ENCODE results near the gene S100B.

The S100B gene

DNA sequence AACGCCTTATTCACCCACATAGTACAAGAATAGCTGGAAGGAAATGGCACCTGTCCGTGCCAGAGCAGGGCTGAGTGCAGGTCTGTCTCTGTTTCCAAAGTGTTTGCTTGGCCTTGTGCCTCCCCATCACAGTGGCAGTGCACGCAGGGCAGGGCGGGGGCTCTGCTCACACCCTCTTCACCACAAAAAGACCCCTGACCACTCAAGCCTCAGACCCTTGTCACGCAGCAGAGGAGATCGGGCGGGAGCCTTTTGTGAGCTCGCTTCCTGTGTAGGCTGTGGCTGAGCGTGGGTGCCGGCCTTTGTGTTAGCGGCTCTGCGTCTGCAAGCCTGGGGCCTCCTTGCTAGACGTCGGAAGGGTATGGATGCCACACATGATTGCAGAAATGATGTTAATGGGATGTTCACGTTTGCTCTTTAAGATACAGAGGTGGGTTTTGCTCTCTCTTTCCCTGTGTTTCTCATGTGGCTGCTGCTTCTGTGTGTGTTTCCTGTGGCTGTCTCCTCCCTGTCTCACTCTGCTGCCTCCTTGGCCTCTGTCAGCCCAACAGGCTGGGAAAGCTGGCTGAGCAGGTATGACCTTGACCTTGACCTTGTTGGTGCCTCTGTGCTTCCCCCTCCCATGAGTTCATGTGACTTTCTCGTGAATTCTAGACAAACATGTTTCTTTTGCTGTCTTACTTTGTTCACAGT lies 45.4 kb downstream of the S100B start:
- H3K9ac ChIP-seq (ENCODE audit: insufficient read length, low read depth) = no peak overlapping the region
- no peaks in the 10 kb centered on the region for H3K27me3 ChIP-seq (ENCODE audit: insufficient read depth, insufficient read length)
- H3K9me3 ChIP-seq (ENCODE audit: insufficient read depth, low read length) = no peaks in the 10 kb centered on the region
- H3K4me1 ChIP-seq (ENCODE audit: insufficient read depth, insufficient read length) = peaks cover 6% of the 10 kb centered on the region
- H3K36me3 ChIP-seq (ENCODE audit: insufficient read depth, insufficient read length, low read length) = peaks cover 92% of the 10 kb centered on the region
- TF ChIP-seq SUZ12 (IDR thresholded peaks at IDR 0.05; ENCODE audit: extremely low read depth, insufficient read depth, insufficient read length) (no peak), ZNF274 (IDR thresholded peaks at IDR 0.05; ENCODE audit: low read depth, low read length) (no peak), YY1 (IDR thresholded peaks at IDR 0.05; ENCODE audit: insufficient read depth, insufficient read length) (no peak)
- no peak overlapping the region for H3K4me3 ChIP-seq (ENCODE audit: insufficient read length, low read depth)
- DNase-seq (ENCODE audit: low read depth, low spot score) = no peak

DNA sequence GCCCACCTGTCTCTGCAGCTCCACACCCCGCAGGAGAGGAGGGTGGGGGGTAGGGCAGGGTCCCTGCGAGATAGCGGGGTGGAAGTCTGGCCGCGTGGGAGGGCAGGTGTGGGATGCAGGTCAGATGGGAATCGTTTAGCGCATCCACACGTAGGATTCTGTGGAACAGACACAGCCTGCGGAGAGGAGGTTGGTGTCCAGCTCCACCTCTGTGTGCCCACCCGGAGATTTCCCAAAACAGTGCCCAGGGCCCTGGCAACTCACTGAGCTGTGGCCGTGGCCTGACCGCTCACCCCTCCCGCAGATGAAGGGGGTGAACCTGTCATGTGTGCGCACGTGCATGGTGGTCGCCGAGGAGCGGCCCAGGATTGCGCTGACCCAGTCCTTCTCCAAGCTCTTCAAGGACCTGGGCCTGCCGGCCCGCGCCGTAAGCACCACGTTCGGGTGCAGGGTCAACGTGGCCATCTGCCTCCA lies 46.9 kb downstream of the S100B start:
- TF ChIP-seq ZNF274 (IDR thresholded peaks at IDR 0.05; ENCODE audit: low read depth, low read length) = no peak
- TF ChIP-seq SUZ12 (IDR thresholded peaks at IDR 0.05; ENCODE audit: extremely low read depth, insufficient read depth, insufficient read length) = no peak
- TF ChIP-seq YY1 (IDR thresholded peaks at IDR 0.05; ENCODE audit: insufficient read depth, insufficient read length) = no peak
- H3K4me1 ChIP-seq (ENCODE audit: insufficient read depth, insufficient read length) = peaks cover 6% of the 10 kb centered on the region
- no peak overlapping the region for H3K9ac ChIP-seq (ENCODE audit: insufficient read length, low read depth)
- H3K4me3 ChIP-seq (ENCODE audit: insufficient read length, low read depth) = no peak overlapping the region
- peaks cover 92% of the 10 kb centered on the region for H3K36me3 ChIP-seq (ENCODE audit: insufficient read depth, insufficient read length, low read length)
- no peaks in the 10 kb centered on the region for H3K9me3 ChIP-seq (ENCODE audit: insufficient read depth, low read length)
- DNase-seq (ENCODE audit: low read depth, low spot score) = no peak
- H3K27me3 ChIP-seq (ENCODE audit: insufficient read depth, insufficient read length) = no peaks in the 10 kb centered on the region

DNA sequence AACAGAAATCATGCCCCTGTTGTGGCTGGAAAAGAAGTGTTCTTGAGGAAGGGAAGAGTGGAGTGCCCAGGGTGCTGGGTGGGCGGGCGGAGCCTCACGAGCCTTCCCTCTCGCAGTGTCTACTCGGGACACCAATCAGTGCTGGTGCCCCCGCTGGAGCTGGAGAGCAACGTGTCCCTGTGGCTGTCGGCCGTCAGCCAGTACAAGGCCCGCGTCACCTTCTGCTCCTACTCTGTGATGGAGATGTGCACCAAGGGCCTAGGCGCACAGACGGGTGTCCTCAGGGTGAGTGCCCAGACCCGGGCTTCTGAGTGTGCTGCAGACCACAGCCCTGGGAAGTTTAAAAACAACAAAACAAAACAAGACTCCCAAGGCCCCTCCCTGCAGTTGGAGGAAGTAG lies 47.4 kb downstream of the S100B start:
- H3K27me3 ChIP-seq (ENCODE audit: insufficient read depth, insufficient read length) = no peaks in the 10 kb centered on the region
- H3K9me3 ChIP-seq (ENCODE audit: insufficient read depth, low read length) = no peaks in the 10 kb centered on the region
- peaks cover 92% of the 10 kb centered on the region for H3K36me3 ChIP-seq (ENCODE audit: insufficient read depth, insufficient read length, low read length)
- no peak for TF ChIP-seq ZNF274 (IDR thresholded peaks at IDR 0.05; ENCODE audit: low read depth, low read length)
- no peak for TF ChIP-seq YY1 (IDR thresholded peaks at IDR 0.05; ENCODE audit: insufficient read depth, insufficient read length)
- no peak for TF ChIP-seq SUZ12 (IDR thresholded peaks at IDR 0.05; ENCODE audit: extremely low read depth, insufficient read depth, insufficient read length)
- DNase-seq (ENCODE audit: low read depth, low spot score) = no peak
- H3K4me1 ChIP-seq (ENCODE audit: insufficient read depth, insufficient read length) = peaks cover 6% of the 10 kb centered on the region
- no peak overlapping the region for H3K9ac ChIP-seq (ENCODE audit: insufficient read length, low read depth)
- H3K4me3 ChIP-seq (ENCODE audit: insufficient read length, low read depth) = no peak overlapping the region

DNA sequence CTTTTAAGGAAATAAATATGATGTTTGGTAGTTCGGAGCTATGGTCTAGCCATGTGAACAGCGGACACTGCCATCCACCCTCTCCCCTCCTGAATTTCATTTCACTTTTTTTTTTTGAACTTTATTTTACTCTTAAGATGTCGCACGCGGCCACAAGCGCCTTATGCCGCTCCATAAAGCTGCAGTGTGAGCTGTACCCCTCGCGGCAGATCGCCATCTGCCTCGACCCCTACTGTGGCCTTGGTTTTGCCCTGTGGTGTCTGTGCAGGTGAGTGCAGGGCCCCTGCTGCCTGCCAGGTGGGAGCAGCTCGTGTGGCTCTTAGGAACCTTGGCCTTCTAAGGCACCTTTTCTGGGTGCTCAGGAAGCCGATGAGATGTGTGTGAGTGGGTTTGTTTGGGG lies 48.1 kb downstream of the S100B start:
- Histone ChIP-seq H3K9ac (ENCODE audit: insufficient read length, low read depth) (no peak overlapping the region), H3K36me3 (ENCODE audit: insufficient read depth, insufficient read length, low read length) (peaks cover 91% of the 10 kb centered on the region), H3K9me3 (ENCODE audit: insufficient read depth, low read length) (no peaks in the 10 kb centered on the region), H3K4me3 (ENCODE audit: insufficient read length, low read depth) (no peak overlapping the region), H3K27me3 (ENCODE audit: insufficient read depth, insufficient read length) (no peaks in the 10 kb centered on the region), H3K4me1 (ENCODE audit: insufficient read depth, insufficient read length) (peaks cover 7% of the 10 kb centered on the region)
- no peak for TF ChIP-seq SUZ12 (IDR thresholded peaks at IDR 0.05; ENCODE audit: extremely low read depth, insufficient read depth, insufficient read length)
- TF ChIP-seq ZNF274 (IDR thresholded peaks at IDR 0.05; ENCODE audit: low read depth, low read length) = no peak
- no peak for TF ChIP-seq YY1 (IDR thresholded peaks at IDR 0.05; ENCODE audit: insufficient read depth, insufficient read length)
- DNase-seq (ENCODE audit: low read depth, low spot score) = no peak

DNA sequence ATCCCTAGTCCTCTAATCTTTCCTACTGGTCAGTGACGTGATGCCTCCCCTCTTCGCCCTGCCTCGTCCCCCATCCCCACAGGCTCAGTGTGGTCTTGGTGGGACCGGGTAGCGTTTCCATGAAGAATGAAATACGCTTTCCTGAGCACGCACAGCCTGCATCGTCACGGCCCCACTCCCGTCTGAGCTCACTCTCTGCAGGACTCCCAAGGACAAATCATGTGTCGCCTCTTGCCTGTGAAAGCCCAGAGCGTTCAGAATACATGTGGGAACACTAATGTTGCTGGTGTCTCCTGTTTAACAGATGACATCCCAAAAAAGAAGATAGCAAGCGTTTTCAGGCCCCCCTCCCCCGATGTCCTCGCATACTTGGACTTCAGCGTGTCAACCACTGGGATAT lies 49.2 kb downstream of the S100B start:
- Histone ChIP-seq H3K27me3 (ENCODE audit: insufficient read depth, insufficient read length) (no peaks in the 10 kb centered on the region), H3K9me3 (ENCODE audit: insufficient read depth, low read length) (no peaks in the 10 kb centered on the region), H3K4me3 (ENCODE audit: insufficient read length, low read depth) (no peak overlapping the region), H3K36me3 (ENCODE audit: insufficient read depth, insufficient read length, low read length) (peaks cover 91% of the 10 kb centered on the region), H3K9ac (ENCODE audit: insufficient read length, low read depth) (no peak overlapping the region), H3K4me1 (ENCODE audit: insufficient read depth, insufficient read length) (peaks cover 8% of the 10 kb centered on the region)
- no peak for DNase-seq (ENCODE audit: low read depth, low spot score)
- no peak for TF ChIP-seq SUZ12 (IDR thresholded peaks at IDR 0.05; ENCODE audit: extremely low read depth, insufficient read depth, insufficient read length)
- TF ChIP-seq ZNF274 (IDR thresholded peaks at IDR 0.05; ENCODE audit: low read depth, low read length) = no peak
- no peak for TF ChIP-seq YY1 (IDR thresholded peaks at IDR 0.05; ENCODE audit: insufficient read depth, insufficient read length)

DNA sequence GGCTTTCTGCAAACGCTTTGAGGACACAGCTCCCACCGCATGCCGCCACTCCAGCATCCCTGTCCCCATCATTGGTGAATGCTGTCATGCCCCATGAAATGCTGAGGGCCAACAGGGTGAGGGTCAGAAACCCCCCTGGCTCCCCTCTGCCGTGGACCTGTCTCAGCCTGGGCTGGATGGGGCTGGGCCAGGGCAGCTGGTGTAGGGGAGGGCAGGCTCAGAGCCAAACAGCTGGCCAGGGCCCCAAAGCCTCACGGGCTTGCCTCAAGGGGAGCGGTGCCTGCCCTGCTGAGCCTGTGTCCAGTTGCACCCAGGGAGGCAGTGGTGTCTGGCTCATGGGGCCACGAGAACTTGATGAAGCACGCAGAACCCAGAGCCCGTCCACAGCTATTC lies 49.7 kb downstream of the S100B start:
- H3K9me3 ChIP-seq (ENCODE audit: insufficient read depth, low read length) = no peaks in the 10 kb centered on the region
- TF ChIP-seq ZNF274 (IDR thresholded peaks at IDR 0.05; ENCODE audit: low read depth, low read length) = no peak
- no peak for TF ChIP-seq SUZ12 (IDR thresholded peaks at IDR 0.05; ENCODE audit: extremely low read depth, insufficient read depth, insufficient read length)
- no peak for TF ChIP-seq YY1 (IDR thresholded peaks at IDR 0.05; ENCODE audit: insufficient read depth, insufficient read length)
- no peak for DNase-seq (ENCODE audit: low read depth, low spot score)
- H3K36me3 ChIP-seq (ENCODE audit: insufficient read depth, insufficient read length, low read length) = peaks cover 91% of the 10 kb centered on the region
- H3K27me3 ChIP-seq (ENCODE audit: insufficient read depth, insufficient read length) = no peaks in the 10 kb centered on the region
- H3K4me1 ChIP-seq (ENCODE audit: insufficient read depth, insufficient read length) = peaks cover 8% of the 10 kb centered on the region
- H3K9ac ChIP-seq (ENCODE audit: insufficient read length, low read depth) = no peak overlapping the region
- no peak overlapping the region for H3K4me3 ChIP-seq (ENCODE audit: insufficient read length, low read depth)

DNA sequence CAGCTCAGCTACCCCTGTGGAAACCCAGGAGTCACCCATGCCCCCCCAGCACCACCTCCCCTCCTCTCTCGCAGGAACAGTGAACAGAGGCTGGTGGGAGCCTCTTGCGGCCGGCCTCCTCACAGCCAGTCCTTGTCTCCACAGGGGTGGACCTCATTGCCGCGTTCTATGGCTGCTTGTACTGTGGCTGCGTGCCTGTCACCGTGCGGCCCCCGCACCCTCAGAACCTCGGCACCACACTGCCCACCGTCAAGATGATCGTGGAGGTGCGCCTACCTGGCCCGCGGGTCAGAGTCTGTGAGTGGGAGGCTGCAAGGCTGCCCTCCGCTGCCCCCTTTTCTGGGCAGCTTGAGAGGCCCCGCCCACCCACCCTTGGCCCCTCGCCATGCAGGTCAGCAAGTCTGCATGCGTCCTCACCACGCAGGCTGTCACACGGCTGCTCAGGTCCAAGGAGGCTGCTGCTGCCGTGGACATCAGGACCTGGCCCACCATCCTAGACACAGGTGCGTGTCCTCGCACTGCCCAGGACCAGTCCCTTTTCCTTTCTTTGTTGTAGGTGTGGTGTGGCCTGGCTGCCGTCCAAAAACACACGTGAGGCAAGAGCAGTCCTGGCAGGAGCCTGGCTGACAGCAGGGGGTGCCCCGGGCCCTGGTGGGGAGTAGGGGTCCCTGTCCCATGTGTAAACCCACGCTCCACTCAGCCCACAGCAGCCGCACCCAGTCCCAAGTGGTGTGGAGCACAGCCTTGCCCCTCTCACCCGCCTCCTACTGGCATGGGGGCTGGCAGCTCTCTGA lies 50.3 kb downstream of the S100B start:
- no peaks in the 10 kb centered on the region for H3K9me3 ChIP-seq (ENCODE audit: insufficient read depth, low read length)
- H3K27me3 ChIP-seq (ENCODE audit: insufficient read depth, insufficient read length) = no peaks in the 10 kb centered on the region
- H3K4me1 ChIP-seq (ENCODE audit: insufficient read depth, insufficient read length) = peaks cover 8% of the 10 kb centered on the region
- no peak for DNase-seq (ENCODE audit: low read depth, low spot score)
- H3K4me3 ChIP-seq (ENCODE audit: insufficient read length, low read depth) = no peak overlapping the region
- H3K36me3 ChIP-seq (ENCODE audit: insufficient read depth, insufficient read length, low read length) = peaks cover 91% of the 10 kb centered on the region
- TF ChIP-seq ZNF274 (IDR thresholded peaks at IDR 0.05; ENCODE audit: low read depth, low read length) (no peak), YY1 (IDR thresholded peaks at IDR 0.05; ENCODE audit: insufficient read depth, insufficient read length) (no peak), SUZ12 (IDR thresholded peaks at IDR 0.05; ENCODE audit: extremely low read depth, insufficient read depth, insufficient read length) (no peak)
- H3K9ac ChIP-seq (ENCODE audit: insufficient read length, low read depth) = no peak overlapping the region
